HepG2 (cell line): ENCODE results near the gene ELP5. TPM values are rescaled to one million over a fixed set of nuclear protein-coding genes. Genes with fewer than 3 reads are reported as not detected.
A peak's percentile ranks its signal among the peaks of the same experiment; 100 is the strongest.

Experiments used
- KDM6A ChIP-seq: IDR thresholded peaks from 2 replicates; pipeline ENCODE4 v1.6.1; 2016; ENCODE audit warnings: low read depth
- KLF12 ChIP-seq: sonication (generic); formaldehyde crosslinking; IDR thresholded peaks from 2 replicates; pipeline ENCODE4 v1.4.0; 2020; ENCODE audit warnings: missing genetic modification reagents, borderline replicate concordance
- NR2C2 ChIP-seq: sonication (generic); formaldehyde crosslinking; IDR thresholded peaks from 2 replicates; pipeline ENCODE4 v1.4.0; 2020; ENCODE audit warnings: missing genetic modification reagents, mild to moderate bottlenecking, moderate library complexity, borderline replicate concordance
- PAF1 ChIP-seq: IDR thresholded peaks from 2 replicates; pipeline ENCODE4 v1.6.1; 2016; ENCODE audit warnings: missing genetic modification reagents, missing compliant biosample characterization
- RBM22 ChIP-seq: fragments of 200-400 bp; formaldehyde crosslinking; optimal IDR thresholded peaks from 2 replicates; pipeline ENCODE3; 2017; ENCODE audit warnings: mild to moderate bottlenecking, low read length, moderate library complexity
- ZEB1 ChIP-seq: IDR thresholded peaks from 2 replicates; pipeline ENCODE4 v1.6.1; 2012; ENCODE audit warnings: mild to moderate bottlenecking, low read depth, inconsistent platforms; ENCODE audit not compliant: insufficient replicate concordance
- ZNF569 ChIP-seq: sonication (generic); formaldehyde crosslinking; IDR thresholded peaks from 2 replicates; pipeline ENCODE4 v1.5.0; 2020; ENCODE audit warnings: mild to moderate bottlenecking, missing genetic modification reagents, moderate library complexity, borderline replicate concordance
- ZNF724P ChIP-seq: sonication (generic); formaldehyde crosslinking; IDR thresholded peaks from 2 replicates; pipeline ENCODE4 v1.8.0; 2022; ENCODE audit warnings: missing genetic modification reagents, borderline replicate concordance
- ZNF746 ChIP-seq: sonication (generic); formaldehyde crosslinking; IDR thresholded peaks from 2 replicates; pipeline ENCODE4 v1.8.0; 2022; ENCODE audit warnings: mild to moderate bottlenecking, missing genetic modification reagents
- ZNF775 ChIP-seq: sonication (generic); formaldehyde crosslinking; IDR thresholded peaks from 2 replicates; pipeline ENCODE4 v1.4.0; 2020; ENCODE audit warnings: missing genetic modification reagents, mild to moderate bottlenecking, moderate library complexity, borderline replicate concordance
- polyA plus RNA-seq, 8 experiments: library from polyadenylated mRNA; depleted of rRNA in 3 of 8; stranded (reverse) in 7 of 8; unstranded in 1 of 8; fragments of >200 nt; fragmentation: Illumina TruSeq in 4 of 8; extraction: Trizol in 4 of 8; gene quantifications; 2 replicates each; pipeline versions ENCODE4 v1.2.1 to v1.2.3, GENCODE V29; 2011 to 2016; ENCODE audit warnings: low read depth in 4 of 8, missing spikeins in 1 of 8, mixed read lengths in 1 of 8; ENCODE audit not compliant: insufficient read depth in 1 of 8
- total RNA-seq, 5 experiments: library from RNA; depleted of rRNA; stranded (reverse); fragments of >200 nt; fragmentation: Illumina TruSeq; extraction: Trizol; gene quantifications; 2 replicates each; pipeline ENCODE4 v1.2.3, GENCODE V29; 2016; ENCODE audit warnings: low read depth in 1 of 5
- TF ChIP-seq, protein P1 (sequence below): sonication (generic); formaldehyde crosslinking; IDR thresholded peaks from 2 replicates; pipeline ENCODE4 v1.4.0; 2020; ENCODE audit warnings: low read depth, missing genetic modification reagents
- TF ChIP-seq, protein P2 (sequence below): sonication (generic); formaldehyde crosslinking; IDR thresholded peaks from 2 replicates; pipeline ENCODE4 v1.4.0; 2020; ENCODE audit warnings: mild to moderate bottlenecking, missing genetic modification reagents, borderline replicate concordance
- TF ChIP-seq, protein P3 (sequence below): sonication (generic); formaldehyde crosslinking; IDR thresholded peaks from 2 replicates; pipeline ENCODE4 v1.5.1; 2020; ENCODE audit warnings: missing genetic modification reagents, mild to moderate bottlenecking, borderline replicate concordance
- TF ChIP-seq, protein P4 (sequence below): sonication (generic); formaldehyde crosslinking; IDR thresholded peaks from 2 replicates; pipeline ENCODE4 v1.5.1; 2020; ENCODE audit warnings: mild to moderate bottlenecking, missing genetic modification reagents, moderate library complexity
- TF ChIP-seq, protein P5 (sequence below): sonication (generic); formaldehyde crosslinking; IDR thresholded peaks from 2 replicates; pipeline ENCODE4 v1.5.0; 2020; ENCODE audit warnings: mild to moderate bottlenecking, low read depth, missing genetic modification reagents, borderline replicate concordance
- TF ChIP-seq, protein P6 (sequence below): sonication (generic); formaldehyde crosslinking; IDR thresholded peaks from 2 replicates; pipeline ENCODE4 v1.5.1; 2020; ENCODE audit warnings: missing genetic modification reagents, mild to moderate bottlenecking, borderline replicate concordance

ELP5 gene
- total and polyA plus RNA-seq, 2 of the 13 experiments (the other 11 are each of a cell fraction or from before 2014, with no cell fraction given): 67.6 to 69.8 TPM

DNA sequence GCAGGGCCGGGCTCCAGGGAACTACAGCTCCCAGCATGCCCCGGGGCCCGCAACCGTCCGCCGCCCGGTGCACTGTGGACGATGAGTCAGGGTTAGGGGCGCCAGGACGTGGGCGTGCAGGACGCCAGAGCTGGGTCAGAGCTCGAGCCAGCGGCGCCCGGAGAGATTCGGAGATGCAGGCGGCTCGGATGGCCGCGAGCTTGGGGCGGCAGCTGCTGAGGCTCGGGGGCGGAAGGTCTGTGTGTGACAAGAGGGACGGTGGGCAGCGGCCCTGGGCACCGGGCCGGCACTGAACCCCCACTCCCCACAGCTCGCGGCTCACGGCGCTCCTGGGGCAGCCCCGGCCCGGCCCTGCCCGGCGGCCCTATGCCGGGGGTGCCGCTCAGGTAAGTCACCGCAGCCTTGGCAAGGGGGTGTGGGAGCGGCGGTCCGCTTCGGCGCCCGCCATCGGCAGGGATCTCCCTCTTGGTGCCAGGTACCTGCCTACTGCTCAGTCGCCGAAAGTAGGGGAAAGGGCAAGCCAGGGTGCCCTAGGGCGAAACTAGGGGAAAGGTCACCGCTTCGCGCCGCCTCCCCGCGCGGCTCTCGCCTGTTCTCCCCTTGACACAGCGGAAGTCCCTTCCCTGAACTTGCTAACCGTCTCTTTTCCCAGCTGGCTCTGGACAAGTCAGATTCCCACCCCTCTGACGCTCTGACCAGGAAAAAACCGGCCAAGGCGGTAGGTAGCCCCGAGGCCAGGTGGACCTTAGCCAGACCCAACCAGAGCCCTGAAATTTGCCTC is 32.0 kb upstream of the ELP5 start, which contains the start of the genes ACADVL and DLG4 (continued):
- TF ChIP-seq, protein P1, sequence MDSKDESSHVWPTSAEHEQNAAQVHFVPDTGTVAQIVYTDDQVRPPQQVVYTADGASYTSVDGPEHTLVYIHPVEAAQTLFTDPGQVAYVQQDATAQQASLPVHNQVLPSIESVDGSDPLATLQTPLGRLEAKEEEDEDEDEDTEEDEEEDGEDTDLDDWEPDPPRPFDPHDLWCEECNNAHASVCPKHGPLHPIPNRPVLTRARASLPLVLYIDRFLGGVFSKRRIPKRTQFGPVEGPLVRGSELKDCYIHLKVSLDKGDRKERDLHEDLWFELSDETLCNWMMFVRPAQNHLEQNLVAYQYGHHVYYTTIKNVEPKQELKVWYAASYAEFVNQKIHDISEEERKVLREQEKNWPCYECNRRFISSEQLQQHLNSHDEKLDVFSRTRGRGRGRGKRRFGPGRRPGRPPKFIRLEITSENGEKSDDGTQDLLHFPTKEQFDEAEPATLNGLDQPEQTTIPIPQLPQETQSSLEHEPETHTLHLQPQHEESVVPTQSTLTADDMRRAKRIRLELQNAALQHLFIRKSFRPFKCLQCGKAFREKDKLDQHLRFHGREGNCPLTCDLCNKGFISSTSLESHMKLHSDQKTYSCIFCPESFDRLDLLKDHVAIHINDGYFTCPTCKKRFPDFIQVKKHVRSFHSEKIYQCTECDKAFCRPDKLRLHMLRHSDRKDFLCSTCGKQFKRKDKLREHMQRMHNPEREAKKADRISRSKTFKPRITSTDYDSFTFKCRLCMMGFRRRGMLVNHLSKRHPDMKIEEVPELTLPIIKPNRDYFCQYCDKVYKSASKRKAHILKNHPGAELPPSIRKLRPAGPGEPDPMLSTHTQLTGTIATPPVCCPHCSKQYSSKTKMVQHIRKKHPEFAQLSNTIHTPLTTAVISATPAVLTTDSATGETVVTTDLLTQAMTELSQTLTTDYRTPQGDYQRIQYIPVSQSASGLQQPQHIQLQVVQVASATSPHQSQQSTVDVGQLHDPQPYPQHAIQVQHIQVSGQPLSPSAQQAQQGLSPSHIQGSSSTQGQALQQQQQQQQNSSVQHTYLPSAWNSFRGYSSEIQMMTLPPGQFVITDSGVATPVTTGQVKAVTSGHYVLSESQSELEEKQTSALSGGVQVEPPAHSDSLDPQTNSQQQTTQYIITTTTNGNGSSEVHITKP (CRISPR knock-in tag): no peak
- TF ChIP-seq KLF12 (CRISPR knock-in tag): no peak; the same call in 1 of the 2 replicates
- peak; percentile 85 for TF ChIP-seq NR2C2 (CRISPR knock-in tag)
- TF ChIP-seq ZNF746 (CRISPR knock-in tag): no peak; the same call in 1 of the 2 replicates
- TF ChIP-seq ZNF775 (CRISPR knock-in tag): no peak
- TF ChIP-seq ZEB1: peak; percentile 12
- no peak for TF ChIP-seq ZNF724P (CRISPR knock-in tag)
- 0 out of 2 replicates have a peak, but pooled peaks have one; percentile 36 for TF ChIP-seq KDM6A (CRISPR knock-in tag)
- TF ChIP-seq RBM22: peak; percentile 21
- TF ChIP-seq, protein P2, sequence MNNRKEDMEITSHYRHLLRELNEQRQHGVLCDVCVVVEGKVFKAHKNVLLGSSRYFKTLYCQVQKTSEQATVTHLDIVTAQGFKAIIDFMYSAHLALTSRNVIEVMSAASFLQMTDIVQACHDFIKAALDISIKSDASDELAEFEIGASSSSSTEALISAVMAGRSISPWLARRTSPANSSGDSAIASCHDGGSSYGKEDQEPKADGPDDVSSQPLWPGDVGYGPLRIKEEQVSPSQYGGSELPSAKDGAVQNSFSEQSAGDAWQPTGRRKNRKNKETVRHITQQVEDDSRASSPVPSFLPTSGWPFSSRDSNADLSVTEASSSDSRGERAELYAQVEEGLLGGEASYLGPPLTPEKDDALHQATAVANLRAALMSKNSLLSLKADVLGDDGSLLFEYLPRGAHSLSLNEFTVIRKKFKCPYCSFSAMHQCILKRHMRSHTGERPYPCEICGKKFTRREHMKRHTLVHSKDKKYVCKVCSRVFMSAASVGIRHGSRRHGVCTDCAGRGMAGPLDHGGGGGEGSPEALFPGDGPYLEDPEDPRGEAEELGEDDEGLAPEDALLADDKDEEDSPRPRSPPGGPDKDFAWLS: 0 out of 2 replicates have a peak, but pooled peaks have one; percentile 14
- TF ChIP-seq ZNF569: peak; percentile 84; the same call in 1 of the 2 replicates
- TF ChIP-seq, protein P3, sequence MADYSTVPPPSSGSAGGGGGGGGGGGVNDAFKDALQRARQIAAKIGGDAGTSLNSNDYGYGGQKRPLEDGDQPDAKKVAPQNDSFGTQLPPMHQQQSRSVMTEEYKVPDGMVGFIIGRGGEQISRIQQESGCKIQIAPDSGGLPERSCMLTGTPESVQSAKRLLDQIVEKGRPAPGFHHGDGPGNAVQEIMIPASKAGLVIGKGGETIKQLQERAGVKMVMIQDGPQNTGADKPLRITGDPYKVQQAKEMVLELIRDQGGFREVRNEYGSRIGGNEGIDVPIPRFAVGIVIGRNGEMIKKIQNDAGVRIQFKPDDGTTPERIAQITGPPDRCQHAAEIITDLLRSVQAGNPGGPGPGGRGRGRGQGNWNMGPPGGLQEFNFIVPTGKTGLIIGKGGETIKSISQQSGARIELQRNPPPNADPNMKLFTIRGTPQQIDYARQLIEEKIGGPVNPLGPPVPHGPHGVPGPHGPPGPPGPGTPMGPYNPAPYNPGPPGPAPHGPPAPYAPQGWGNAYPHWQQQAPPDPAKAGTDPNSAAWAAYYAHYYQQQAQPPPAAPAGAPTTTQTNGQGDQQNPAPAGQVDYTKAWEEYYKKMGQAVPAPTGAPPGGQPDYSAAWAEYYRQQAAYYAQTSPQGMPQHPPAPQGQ (CRISPR knock-in tag): no peak
- TF ChIP-seq, protein P4, sequence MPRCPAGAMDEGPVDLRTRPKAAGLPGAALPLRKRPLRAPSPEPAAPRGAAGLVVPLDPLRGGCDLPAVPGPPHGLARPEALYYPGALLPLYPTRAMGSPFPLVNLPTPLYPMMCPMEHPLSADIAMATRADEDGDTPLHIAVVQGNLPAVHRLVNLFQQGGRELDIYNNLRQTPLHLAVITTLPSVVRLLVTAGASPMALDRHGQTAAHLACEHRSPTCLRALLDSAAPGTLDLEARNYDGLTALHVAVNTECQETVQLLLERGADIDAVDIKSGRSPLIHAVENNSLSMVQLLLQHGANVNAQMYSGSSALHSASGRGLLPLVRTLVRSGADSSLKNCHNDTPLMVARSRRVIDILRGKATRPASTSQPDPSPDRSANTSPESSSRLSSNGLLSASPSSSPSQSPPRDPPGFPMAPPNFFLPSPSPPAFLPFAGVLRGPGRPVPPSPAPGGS: peak; percentile 86; the same call in 1 of the 2 replicates
- TF ChIP-seq, protein P5, sequence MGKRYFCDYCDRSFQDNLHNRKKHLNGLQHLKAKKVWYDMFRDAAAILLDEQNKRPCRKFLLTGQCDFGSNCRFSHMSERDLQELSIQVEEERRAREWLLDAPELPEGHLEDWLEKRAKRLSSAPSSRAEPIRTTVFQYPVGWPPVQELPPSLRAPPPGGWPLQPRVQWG (CRISPR knock-in tag): no peak
- no peak for TF ChIP-seq PAF1
- TF ChIP-seq, protein P6, sequence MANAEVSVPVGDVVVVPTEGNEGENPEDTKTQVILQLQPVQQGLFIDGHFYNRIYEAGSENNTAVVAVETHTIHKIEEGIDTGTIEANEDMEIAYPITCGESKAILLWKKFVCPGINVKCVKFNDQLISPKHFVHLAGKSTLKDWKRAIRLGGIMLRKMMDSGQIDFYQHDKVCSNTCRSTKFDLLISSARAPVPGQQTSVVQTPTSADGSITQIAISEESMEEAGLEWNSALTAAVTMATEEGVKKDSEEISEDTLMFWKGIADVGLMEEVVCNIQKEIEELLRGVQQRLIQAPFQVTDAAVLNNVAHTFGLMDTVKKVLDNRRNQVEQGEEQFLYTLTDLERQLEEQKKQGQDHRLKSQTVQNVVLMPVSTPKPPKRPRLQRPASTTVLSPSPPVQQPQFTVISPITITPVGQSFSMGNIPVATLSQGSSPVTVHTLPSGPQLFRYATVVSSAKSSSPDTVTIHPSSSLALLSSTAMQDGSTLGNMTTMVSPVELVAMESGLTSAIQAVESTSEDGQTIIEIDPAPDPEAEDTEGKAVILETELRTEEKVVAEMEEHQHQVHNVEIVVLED: peak; percentile 95
